ENCODE measurements around the gene NEK1. TPM values are rescaled to one million over a fixed set of nuclear protein-coding genes. Genes with fewer than 3 reads are reported as not detected.

NEK1 gene
- total RNA-seq, 2 experiments from 2014 or later: 12.9 to 21.6 TPM

GRCh38 chr4:169621731-169622492, 9.5 kb upstream of the NEK1 start:
- ATAC-seq: peak; percentile 10
- peak; percentile 62 for DNase-seq
- Mint-ChIP-seq H3K27ac (peak overlapping the region; percentile 83), H3K4me1 (peaks cover 48% of the 10 kb centered on the region), H3K4me3 (peak overlapping the region; percentile 100), H3K36me3 (peaks cover 10% of the 10 kb centered on the region), H3K9me3 (ENCODE audit: low read depth) (no peaks in the 10 kb centered on the region), H3K27me3 (no peaks in the 10 kb centered on the region)
- CTCF ChIA-PET: interaction anchor here (1.9 kb wide), 1 partner anchor 9 kb away, joined by 10 read pairs; the partner anchor contains the start of gene NEK1

- no peaks in the 10 kb centered on the region for H3K27me3 Mint-ChIP-seq
- peak overlapping the region; percentile 100 for H3K4me3 Mint-ChIP-seq
- peak; percentile 53 for DNase-seq
- H3K36me3 Mint-ChIP-seq: peaks cover 8% of the 10 kb centered on the region
- H3K9me3 Mint-ChIP-seq (ENCODE audit: low read depth): no peaks in the 10 kb centered on the region
- no peak for ATAC-seq
- peaks cover 50% of the 10 kb centered on the region for H3K4me1 Mint-ChIP-seq
- CTCF ChIA-PET: interaction anchor here (1.5 to 3.3 kb wide), 5 partner anchors 8 to 137 kb away, joined by 3 to 11 read pairs (median 10); partner anchors contain the start of genes HPF1 and NEK1
- H3K27ac Mint-ChIP-seq: peak overlapping the region; percentile 100
These were observed 8.5 kb upstream of the NEK1 start for GRCh38 chr4:169620880-169621248.

- ATAC-seq (peak; percentile 93), DNase-seq (peak; percentile 95)
- peak within 1 kb of the TSS; percentile 100 for H3K4me3 Mint-ChIP-seq
- CTCF ChIA-PET: interaction anchor here (0.6 to 3.3 kb wide), 9 partner anchors 7 to 610 kb away, joined by 3 to 11 read pairs (median 3); partner anchors contain the start of genes CBR4, HPF1 and NEK1
- no peaks in the 10 kb centered on the region for H3K27me3 Mint-ChIP-seq
- H3K9me3 Mint-ChIP-seq (ENCODE audit: low read depth): no peaks in the 10 kb centered on the region
- H3K36me3 Mint-ChIP-seq: peaks cover 8% of the 10 kb centered on the region
- H3K4me1 Mint-ChIP-seq: peaks cover 56% of the 10 kb centered on the region
- H3K27ac Mint-ChIP-seq: peak within 1 kb of the TSS; percentile 100
These were observed 7.8 kb upstream of the NEK1 start, which contains the start of gene CLCN3 for GRCh38 chr4:169619958-169620879. TSS of gene CLCN3 (plus strand) at chr4:169620578. CDS start at chr4:169635929, 15,351 bp downstream.

GRCh38 chr4:169619518-169619957, 7.2 kb upstream of the NEK1 start:
- Mint-ChIP-seq H3K9me3 (ENCODE audit: low read depth) (no peaks in the 10 kb centered on the region), H3K27me3 (no peaks in the 10 kb centered on the region), H3K4me1 (peaks cover 57% of the 10 kb centered on the region), H3K36me3 (peaks cover 6% of the 10 kb centered on the region), H3K27ac (peak overlapping the region; percentile 100), H3K4me3 (peak overlapping the region; percentile 100)
- DNase-seq (peak; percentile 75), ATAC-seq (peak; percentile 38)
- CTCF ChIA-PET: interaction anchor here (0.6 to 3.3 kb wide), 7 partner anchors 8 to 609 kb away, joined by 3 to 11 read pairs (median 3); partner anchors contain the start of gene CBR4

GRCh38 chr4:169618986-169619385, 6.6 kb upstream of the NEK1 start:
- H3K27ac Mint-ChIP-seq: peak overlapping the region; percentile 100
- peak overlapping the region; percentile 100 for H3K4me3 Mint-ChIP-seq
- ATAC-seq (no peak), DNase-seq (no peak)
- CTCF ChIA-PET: interaction anchor here (0.9 to 3.3 kb wide), 4 partner anchors 8 to 126 kb away, joined by 3 to 11 read pairs (median 6); no protein-coding TSS in a partner anchor
- H3K27me3 Mint-ChIP-seq: no peaks in the 10 kb centered on the region
- peaks cover 57% of the 10 kb centered on the region for H3K4me1 Mint-ChIP-seq
- H3K9me3 Mint-ChIP-seq (ENCODE audit: low read depth): no peaks in the 10 kb centered on the region
- H3K36me3 Mint-ChIP-seq: peaks cover 6% of the 10 kb centered on the region

- peaks cover 56% of the 10 kb centered on the region for H3K4me1 Mint-ChIP-seq
- H3K36me3 Mint-ChIP-seq: peaks cover 3% of the 10 kb centered on the region
- H3K27ac Mint-ChIP-seq: peak overlapping the region; percentile 100
- H3K27me3 Mint-ChIP-seq: no peaks in the 10 kb centered on the region
- no peaks in the 10 kb centered on the region for H3K9me3 Mint-ChIP-seq (ENCODE audit: low read depth)
- DNase-seq: no peak
- H3K4me3 Mint-ChIP-seq: peak overlapping the region; percentile 100
- ATAC-seq: no peak
- CTCF ChIA-PET: interaction anchor here (3.3 kb wide), 1 partner anchor 41 kb away, joined by 11 read pairs; no protein-coding TSS in a partner anchor
These were observed 5.9 kb upstream of the NEK1 start for GRCh38 chr4:169618286-169618685.

- peaks cover 55% of the 10 kb centered on the region for H3K4me1 Mint-ChIP-seq
These were observed 4.9 kb upstream of the NEK1 start for GRCh38 chr4:169617306-169617705.

GRCh38 chr4:169616846-169617245, 4.5 kb upstream of the NEK1 start:
- no peaks in the 10 kb centered on the region for H3K9me3 Mint-ChIP-seq (ENCODE audit: low read depth)
- peak overlapping the region; percentile 0 for H3K27ac Mint-ChIP-seq
- DNase-seq (no peak), ATAC-seq (no peak)
- H3K4me3 Mint-ChIP-seq: no peak overlapping the region
- H3K27me3 Mint-ChIP-seq: no peaks in the 10 kb centered on the region
- CTCF ChIA-PET: interaction anchor here (1.3 kb wide), 1 partner anchor 1137 kb away, joined by 3 read pairs; the partner anchor contains the start of gene DDX60L
- peaks cover 3% of the 10 kb centered on the region for H3K36me3 Mint-ChIP-seq
- peaks cover 52% of the 10 kb centered on the region for H3K4me1 Mint-ChIP-seq

More at GRCh38 chr4:169617306-169617705, 4.9 kb upstream of the NEK1 start:
- Mint-ChIP-seq H3K36me3 (peaks cover 3% of the 10 kb centered on the region), H3K9me3 (ENCODE audit: low read depth) (no peaks in the 10 kb centered on the region), H3K27ac (peak overlapping the region; percentile 0), H3K4me3 (no peak overlapping the region), H3K27me3 (no peaks in the 10 kb centered on the region)
- DNase-seq: no peak
- CTCF ChIA-PET: interaction anchor here (1.3 kb wide), 1 partner anchor 1137 kb away, joined by 3 read pairs; the partner anchor contains the start of gene DDX60L
- no peak for ATAC-seq

- ATAC-seq (no peak), DNase-seq (no peak)
- Mint-ChIP-seq H3K4me3 (no peak overlapping the region), H3K27ac (peak overlapping the region; percentile 70), H3K4me1 (peaks cover 60% of the 10 kb centered on the region), H3K9me3 (ENCODE audit: low read depth) (no peaks in the 10 kb centered on the region), H3K36me3 (peaks cover 2% of the 10 kb centered on the region), H3K27me3 (no peaks in the 10 kb centered on the region)
- CTCF ChIA-PET: interaction anchor here (1.3 kb wide), 1 partner anchor 1136 kb away, joined by 3 read pairs; the partner anchor contains the start of gene DDX60L
These were observed 3.2 kb upstream of the NEK1 start for GRCh38 chr4:169615467-169616106.

- Mint-ChIP-seq H3K27me3 (no peaks in the 10 kb centered on the region), H3K4me3 (peak overlapping the region; percentile 94), H3K36me3 (peaks cover 4% of the 10 kb centered on the region), H3K27ac (peak overlapping the region; percentile 95), H3K9me3 (ENCODE audit: low read depth) (no peaks in the 10 kb centered on the region), H3K4me1 (peaks cover 54% of the 10 kb centered on the region)
- ATAC-seq: peak; percentile 28
- peak; percentile 84 for DNase-seq
- CTCF ChIA-PET: interaction anchor here (0.6 to 1.9 kb wide), 18 partner anchors 8 to 434 kb away, joined by 3 to 10 read pairs (median 4); partner anchors contain the start of gene MFAP3L
These were observed 782 bp upstream of the NEK1 start for GRCh38 chr4:169612871-169613859.

- Mint-ChIP-seq H3K27me3 (no peaks in the 10 kb centered on the region), H3K36me3 (peaks cover 17% of the 10 kb centered on the region), H3K4me1 (peaks cover 50% of the 10 kb centered on the region), H3K9me3 (ENCODE audit: low read depth) (no peaks in the 10 kb centered on the region), H3K27ac (peak overlapping the region; percentile 95), H3K4me3 (peak overlapping the region; percentile 94)
- DNase-seq (no peak), ATAC-seq (no peak)
- CTCF ChIA-PET: interaction anchor here (1.2 kb wide), 2 partner anchors 8 to 9 kb away, joined by 3 to 4 read pairs; no protein-coding TSS in a partner anchor
These were observed 1.2 kb downstream of the NEK1 start for GRCh38 chr4:169611157-169611556.
